GM19438 (cell line): Measurements from ENCODE around the gene TBX5.

Experiments used
- ATAC-seq: cut with Tn5 transposase; IDR thresholded peaks from one replicate; pipeline ENCODE4 v1.9.1; 2021; ENCODE audit warnings: low read depth; ENCODE audit not compliant: unreplicated experiment

TBX5 gene

DNA sequence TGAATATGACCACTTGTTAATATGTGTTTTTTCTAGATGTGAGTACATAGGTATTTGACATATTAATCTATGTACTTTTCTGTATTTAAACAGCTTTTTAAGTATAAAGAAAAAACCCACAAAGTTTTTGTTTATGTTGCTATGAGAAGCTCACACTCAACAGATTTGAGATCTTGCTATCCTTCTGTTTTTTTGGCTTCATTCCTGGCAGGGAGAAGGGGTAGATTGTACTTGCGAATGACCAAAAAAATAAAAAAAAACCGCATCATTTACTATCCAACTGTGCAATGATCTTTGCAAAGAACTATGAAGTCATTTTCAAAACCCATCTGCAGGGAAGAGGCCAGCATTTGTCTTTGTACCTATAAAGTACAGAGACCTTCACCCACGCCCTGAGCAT, 28.4 kb upstream of the TBX5 start:
- no peak for ATAC-seq

DNA sequence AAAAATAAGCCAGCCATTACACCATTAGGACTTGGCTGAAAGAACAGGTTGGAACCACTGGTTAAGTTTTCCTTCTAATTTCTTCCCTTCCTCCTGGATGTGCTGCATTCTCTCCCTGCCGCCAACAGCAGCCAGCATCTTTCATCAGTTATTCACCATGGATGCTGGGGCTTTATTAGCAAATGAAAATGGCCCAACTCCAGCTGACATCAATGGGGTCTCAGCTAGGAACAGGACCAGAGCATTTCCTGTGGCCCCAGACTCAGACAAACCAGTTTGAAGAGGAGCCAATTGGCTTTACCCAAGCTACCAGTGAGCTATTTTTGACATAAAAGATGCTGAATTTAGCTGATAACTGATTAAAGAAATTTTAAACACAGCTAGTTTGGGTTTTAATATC, 26.0 kb upstream of the TBX5 start:
- no peak for ATAC-seq

DNA sequence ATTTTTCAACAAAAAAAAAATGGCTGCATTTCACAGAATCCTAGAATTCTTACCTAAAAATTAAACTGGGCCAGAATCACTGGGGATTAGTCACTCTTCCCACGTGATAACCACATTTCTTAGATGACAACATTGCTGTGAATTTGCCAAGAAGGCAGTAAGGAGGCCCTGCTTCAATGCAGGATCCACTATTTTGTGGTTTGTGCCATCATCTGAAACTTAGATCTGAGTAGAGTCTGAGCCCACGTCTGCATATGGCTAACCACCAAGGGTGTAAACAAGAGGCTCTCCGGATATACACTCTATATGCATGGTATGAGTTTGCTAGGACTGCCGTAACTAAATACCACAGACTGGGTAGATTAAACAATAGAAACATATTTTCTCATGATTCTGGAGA, 24.4 kb upstream of the TBX5 start:
- ATAC-seq = no peak

DNA sequence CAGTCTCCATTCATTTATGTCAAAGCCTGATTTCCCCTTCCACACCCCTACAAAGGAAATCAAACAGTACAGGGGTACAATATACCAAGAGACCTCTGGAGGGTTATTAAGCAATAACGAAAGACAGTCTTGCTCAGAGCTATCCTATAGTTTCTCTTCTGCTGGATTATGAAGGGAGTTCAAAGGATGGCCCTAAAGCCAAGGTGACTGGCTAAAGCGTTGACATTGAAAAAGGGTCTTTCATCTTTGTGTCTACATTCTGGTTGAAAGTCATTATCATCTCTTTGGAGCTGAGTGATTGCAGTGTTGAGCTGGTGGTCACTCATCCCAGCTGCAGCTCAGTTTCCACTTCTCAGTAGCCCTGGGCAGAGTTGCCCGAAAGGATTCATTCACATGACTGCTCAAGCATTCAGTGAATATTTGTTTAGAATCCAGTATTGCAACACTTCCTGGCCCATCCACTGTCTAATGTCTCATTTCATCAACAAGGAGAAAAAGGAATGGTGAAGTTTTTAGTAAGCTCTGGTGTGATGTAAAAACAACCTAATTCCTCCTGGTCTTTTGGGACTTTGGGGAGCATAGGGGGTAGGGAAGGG, 19.2 kb upstream of the TBX5 start:
- ATAC-seq = no peak

DNA sequence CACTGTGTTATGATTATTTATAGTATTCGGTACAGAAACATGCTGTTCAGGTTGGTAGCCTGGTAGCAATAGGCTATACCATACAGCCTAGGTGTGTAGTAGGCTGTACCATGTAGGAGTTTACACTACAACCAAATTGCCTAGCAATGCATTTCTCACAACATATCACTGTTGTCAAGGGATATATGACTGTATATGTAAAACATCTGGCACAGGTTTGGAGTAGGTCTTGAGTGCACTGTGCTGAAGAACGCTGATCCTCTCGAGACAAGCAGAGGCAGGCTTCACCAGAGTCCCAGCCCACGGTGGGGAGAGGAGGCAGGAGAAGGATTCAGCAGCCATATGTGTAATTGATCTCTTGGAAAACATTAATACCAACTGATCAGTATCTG, 15.0 kb upstream of the TBX5 start:
- no peak for ATAC-seq

DNA sequence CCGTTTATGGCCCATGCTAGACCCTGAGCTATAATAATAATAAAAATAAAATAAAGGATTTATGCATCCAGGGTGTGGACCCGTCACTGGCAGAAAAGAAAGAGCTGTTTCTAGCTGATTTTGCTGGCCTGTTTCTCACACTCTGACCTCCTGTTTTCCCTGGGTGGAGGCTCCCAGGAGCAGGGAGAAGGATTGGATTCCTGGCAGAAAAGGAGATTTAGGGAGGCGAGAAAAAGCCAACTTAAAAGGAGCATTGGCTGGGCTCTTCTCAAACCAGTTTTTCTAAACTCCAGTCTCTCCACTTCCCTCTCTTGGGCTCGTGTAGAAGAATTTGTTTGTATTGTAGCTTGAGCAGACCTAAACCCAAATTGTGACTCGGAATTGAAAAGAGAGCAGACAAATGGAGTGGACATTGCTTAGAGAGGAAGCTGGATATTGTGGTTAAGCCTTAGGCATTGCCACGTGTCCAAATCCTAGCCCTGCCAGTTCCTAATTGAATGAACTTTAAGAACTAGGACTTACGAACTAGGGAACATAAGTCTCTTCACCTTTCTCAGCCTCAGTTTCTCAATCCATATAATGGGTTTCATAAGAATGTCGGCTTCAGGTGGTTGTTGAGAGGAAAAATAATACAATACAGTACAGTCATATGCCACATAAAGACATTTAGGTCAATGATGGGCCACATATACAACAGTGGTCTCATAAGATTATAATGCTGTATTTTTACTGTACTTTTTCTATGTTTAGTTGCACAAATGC, 14.4 kb upstream of the TBX5 start:
- ATAC-seq = no peak

DNA sequence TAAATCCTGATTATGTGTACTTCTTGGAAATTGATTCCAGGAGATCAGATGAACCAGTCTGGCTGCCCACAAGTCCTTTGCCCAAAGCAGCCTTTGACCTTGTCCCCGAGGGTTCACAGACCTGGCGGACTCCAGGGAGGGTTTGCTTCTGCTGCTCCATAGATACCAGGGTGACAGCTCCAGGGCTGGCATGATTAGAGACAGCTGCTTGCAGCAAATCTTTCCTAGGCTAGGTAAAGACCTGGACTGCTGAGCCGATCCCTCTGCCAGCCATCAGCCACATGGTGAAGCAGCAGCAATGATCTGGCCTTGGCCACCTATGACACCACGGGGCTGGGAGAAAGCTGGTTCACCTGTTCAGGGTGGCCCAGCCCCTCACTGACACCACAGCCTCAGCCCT, 10.1 kb upstream of the TBX5 start:
- ATAC-seq = no peak

DNA sequence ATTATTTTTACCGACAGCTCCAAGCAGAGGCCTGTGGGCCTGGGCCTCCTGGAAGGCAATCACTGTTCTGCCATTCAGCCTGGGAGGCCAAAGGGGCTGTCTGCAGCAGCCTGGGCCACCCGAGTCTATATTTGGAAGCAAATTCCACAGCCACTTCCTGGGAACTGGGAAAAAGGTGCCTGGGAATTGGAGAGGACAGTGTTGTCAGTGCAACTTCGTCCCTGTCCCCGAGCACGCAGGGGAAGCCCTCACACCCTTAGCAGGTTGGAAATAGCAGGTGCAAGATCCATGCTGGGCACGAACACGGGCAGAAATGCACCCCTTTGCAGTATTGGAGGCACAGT, 9.6 kb upstream of the TBX5 start:
- ATAC-seq = no peak

DNA sequence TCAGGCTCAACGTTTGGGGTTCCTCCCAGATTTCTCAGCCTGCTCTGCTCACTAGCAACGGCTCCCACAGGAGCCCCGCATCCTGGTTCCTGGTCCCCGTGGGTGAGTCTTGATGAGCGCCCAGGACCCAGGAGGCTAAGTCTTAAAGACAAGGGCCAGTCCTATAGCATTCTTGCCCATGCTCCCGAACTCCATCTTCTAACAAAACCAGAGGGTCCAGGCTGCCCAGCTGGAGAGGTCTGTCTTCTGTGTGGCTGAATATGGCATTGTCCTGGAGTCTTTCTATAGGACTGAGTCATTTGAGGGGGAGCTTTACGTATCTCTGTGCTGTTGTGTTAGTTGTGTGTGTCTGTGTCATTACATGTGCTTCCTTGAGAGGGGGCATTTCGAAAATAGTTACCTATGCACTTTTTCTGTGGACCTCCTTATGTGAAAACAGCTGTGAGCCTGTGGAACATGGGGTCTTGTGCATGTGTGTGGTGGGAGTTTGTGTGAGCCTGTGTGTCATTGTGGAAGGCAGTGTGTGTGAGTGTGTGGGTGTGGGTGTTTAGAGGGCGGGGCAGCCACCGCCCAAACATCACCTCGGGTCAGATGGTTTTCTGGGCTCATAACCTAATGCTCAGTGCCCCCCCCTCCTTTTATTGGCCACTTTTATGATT, 9.1 kb upstream of the TBX5 start:
- no peak for ATAC-seq

DNA sequence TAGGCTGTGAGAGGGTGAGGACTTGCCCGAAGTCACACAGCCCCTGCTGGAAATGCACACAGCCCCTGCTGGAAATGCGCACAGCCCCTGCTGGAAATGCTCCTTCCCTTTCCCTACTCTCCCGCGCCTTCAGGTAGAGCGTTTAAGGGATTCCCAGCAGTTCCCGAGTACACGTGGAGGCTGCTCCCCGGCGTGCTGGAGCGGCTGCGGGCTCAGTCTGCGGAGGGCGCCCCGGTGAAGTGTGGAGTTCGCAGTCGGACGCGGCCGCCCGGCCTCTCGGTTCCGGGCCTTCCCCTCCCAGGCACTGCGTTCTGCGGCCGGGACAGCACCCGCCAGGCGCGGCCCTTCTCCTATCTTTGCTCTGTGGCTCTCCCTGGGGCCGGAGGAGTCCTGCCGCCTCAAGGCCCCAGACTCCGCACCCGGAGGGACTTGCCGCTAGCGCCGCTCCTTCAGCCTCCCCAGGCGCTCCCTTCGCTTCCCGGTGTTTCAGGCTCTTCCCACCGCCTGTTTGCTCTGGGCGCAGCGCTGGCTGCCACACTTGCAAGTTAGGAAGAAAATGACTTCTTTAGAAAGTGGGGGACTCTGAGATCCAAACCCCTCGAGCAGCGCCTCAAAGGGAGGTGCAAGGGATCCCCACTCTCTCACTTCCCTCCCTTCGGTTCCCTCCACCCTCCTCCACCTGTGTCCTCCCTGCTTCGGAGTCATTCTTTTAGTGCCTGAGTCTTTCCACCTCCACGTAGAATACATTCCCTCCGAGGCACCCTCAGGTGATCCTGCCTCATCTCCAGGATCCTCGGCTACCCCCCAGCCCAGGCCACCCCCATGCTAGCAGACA, 8.3 kb upstream of the TBX5 start:
- ATAC-seq = no peak

DNA sequence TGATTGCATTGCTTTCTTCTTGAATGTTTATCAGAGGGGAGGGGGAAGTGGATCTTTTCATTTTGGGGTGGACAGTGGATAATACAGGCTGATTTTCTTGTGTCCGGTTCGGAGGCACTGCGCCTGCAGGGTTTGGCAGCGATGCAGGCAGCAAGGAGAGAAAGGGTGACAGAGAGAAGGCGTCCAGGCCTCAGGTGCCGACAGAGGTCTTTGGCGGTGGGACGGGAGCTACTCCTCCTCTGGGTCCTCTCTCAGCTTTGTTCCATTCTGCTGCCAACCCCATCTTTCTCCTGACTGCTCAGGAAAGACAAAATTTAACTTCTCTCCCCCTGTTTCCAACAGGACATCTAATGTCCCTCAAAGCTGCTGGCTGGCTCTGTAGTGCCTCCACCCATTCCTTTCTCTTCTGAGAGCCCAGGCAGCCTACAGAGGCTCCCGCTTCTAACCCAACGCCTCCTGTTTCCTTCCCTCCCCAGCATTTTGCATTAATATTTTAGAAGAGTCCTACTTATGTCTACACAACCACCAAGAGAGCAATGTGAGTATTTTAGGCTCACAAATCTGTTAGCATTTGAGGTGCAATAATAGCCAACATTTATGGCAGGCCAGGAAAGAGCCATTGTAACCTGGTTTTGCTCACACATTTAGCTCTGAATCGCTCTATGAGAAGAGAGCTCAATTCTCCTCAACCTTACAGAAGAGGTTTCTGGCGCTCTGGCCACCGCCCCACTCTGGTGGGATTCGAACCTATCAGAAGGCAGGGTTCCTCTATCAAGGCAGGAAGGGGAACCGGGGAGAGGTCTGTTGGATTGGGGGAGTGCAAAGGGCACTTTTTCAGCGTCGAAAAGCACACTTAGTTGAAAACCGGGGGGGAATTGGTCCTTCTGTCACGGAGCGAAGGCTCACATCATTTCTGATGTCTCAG, 7.1 kb upstream of the TBX5 start:
- ATAC-seq = no peak

DNA sequence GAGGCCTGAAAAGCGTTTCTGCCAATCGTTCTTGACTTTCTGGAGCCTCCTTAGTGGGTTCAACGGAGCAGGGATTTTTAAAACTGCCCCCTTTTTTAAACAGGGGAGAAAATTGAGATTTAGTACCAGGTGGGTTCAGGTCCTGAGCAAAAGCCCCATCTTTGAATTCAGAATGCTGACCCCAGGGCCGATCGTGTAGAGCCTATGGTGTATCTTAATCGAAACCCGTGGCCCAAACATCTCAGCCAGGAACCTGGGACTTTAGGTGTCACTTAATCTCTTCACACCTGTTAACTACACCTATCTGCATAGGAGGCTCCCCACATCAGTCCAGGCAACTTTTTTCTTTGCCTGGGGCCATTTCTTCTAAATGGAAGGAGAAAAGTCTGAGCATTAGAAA, 6.4 kb upstream of the TBX5 start:
- no peak for ATAC-seq

DNA sequence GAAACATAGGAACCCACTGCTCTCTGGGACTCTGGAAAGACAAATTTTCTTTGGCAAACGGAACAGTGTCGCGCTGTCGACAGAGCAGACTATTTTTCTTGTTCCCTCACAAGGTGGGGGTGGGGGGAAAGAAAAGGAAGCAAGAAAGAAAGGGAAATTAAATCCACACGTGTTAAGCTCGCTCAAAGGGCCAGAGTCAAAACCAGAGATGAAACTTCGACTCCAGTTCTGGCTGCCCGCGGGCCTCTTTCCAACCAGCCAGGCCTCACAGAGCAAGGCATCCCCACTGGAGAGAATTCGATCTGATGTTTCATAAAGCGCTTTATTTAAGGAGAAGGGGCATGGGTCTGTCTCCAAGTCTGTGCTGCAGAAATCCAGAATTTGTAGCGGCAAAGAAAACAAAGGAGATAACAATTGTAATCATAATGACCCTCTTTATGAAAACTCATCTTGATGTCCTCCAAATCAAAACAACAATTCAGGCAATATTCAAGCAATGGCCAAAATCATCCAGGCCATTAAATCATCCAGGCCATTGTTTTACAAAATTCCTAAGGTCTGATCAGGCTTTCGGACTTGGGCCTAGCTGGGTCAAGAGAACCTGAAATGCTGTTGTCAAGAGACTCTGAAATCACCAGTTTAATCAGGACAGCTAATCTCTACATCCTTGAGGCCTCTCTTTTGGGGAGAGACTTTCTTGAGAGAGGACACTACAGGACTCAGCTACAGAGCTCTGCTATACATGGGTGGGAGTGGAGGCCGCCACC, 5.3 kb upstream of the TBX5 start:
- no peak for ATAC-seq

DNA sequence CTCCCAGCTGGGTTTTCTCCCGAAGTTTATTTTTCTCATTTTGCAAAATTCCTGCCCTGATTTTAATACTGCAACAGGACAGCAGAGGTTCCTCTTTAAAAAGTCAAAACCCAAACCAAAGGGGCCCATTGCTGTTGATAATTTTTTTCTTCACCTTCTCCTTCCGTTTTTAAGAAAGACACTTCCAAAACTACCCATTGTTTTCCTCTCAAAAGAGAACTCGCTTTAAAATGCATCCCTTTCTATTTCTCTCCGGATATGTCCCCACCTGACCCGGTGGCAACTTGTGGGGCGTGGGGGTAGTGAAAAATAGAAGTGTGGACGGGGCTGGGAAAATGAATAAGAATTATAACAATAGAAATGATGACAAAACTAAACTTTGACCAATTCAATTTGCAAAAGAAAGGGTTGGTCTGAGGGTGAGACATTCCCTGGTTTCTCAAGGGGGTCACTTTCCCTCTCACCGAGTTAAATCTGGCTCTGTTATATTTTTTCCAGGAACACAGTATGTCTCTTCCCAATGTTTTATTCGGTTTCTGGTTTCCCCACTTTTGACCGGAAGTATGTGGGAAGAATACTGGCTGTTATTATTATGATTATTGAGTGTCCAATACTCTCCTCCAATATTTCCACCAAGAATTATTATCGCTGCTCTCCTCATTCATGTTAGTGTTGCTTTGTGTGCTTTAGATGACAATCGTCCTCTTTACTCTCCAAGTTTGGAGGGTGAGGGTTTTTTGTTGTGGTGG, 4.1 kb upstream of the TBX5 start:
- no peak for ATAC-seq

DNA sequence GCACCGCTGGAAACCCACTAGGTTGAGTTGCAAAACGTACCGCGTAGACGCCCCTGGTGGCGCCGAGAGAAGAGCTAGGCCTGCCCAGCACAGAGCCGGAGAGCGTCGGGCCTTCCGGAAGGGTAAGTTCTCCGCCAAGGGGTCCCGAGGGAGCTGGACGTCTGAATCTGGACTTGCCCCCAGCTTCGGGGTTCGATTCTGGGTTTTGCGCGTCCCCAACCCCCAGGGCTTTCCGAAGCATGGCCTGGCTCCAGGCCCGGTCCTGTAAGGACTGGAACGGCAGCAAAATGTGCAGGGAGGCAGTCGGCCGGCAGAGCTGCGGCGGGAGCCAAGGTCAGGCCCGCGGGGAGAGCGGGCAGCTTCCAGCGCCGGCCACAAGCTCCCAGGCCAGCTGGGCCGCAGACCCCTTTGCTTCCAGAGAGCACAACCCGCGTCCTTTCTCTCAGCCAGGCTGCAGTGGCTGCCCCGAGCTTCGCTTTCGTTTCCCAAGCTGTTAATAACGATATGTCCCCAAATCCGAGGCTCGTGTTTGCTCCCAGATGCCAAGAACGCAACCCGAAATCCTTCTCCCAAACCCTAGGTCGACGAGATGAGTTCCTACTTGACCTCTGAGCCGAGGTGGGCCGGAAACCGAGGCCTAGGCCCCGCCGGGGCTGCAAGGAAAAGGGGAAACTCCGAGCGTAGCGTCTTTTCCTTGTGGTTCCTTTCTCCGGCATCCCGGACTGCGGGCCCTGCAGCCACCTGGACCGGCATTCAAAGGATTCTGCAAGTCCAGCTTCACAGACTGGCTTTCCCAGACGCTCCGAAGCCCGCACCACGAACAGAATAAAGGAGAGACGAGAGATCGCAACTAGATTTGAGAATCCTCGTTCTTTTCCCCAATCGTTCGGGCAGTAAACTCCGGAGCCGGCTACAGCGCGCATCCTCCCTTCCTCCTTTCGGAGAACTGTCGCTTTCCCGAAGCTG, 3.2 kb upstream of the TBX5 start:
- ATAC-seq = no peak

DNA sequence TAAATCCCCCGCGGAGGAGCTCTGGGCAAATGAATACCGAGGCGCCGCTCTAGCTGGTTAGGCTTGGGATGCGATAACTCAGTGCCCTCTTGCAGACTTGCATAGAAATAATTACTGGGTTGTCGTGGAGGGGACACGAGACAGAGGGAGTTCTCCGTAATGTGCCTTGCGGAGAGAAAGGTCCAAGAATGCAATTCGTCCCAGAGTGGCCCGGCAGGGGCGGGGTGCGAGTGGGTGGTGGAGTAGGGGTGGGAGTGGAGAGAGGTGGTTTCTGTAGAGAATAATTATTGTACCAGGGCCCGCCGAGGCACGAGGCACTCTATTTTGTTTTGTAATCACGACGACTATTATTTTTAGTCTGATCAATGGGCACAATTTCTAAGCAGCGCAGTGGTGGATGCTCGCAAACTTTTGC, 2.5 kb upstream of the TBX5 start:
- ATAC-seq = no peak

DNA sequence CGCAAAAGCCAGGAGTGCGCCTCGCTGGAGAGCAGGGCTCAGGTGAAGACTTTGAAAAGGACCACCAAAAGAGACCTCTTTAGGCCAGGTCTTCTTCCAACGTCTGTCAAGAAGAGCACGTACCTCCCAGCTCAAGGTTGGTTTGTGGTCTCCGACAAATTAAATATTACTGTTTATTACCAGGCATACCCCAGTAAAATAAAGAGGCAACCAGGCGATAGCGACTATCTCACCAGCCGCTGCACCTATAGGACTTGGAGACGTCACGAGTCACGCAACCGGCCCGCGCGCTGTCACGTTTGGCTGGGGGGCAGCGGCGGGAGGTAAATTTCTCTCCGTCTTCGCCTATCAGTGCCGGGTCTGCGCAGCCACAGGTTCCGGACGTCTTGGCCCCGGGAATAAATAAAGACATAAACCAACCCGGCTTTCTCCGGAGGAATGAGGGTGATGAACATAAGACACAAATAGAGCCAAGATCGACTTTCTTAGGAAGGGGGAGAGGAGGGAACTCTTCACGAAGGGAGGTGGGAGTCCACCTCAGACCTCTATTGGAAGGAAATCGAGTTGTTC, 2.0 kb upstream of the TBX5 start:
- ATAC-seq = no peak
